Keratinocyte (primary cell): ENCODE measurements around the gene CIROP. TPM values are rescaled to one million over a fixed set of nuclear protein-coding genes. Genes with fewer than 3 reads are reported as not detected.

ENCODE experiments used
- DNase-seq: peaks from one replicate; pipeline ENCODE4 v3.0.0-alpha.2; 2011; ENCODE audit warnings: low read depth, missing footprints, low spot score
- FAIRE-seq: peaks from 2 replicates; lab custom pipeline; 2011; peaks lifted over from hg19 to GRCh38; lab: Jason Lieb, UNC
- H2AFZ ChIP-seq: 2 replicates; pipeline ENCODE4 v1.6.0; 2012; ENCODE audit warnings: low read length, control low read depth, inconsistent platforms; ENCODE audit not compliant: control insufficient read depth
- H3K27ac ChIP-seq: 2 replicates; pipeline ENCODE4 v1.5.1; 2011; ENCODE audit warnings: low read length; ENCODE audit not compliant: control insufficient read depth, insufficient read depth
- H3K27me3 ChIP-seq: 3 replicates; pipeline ENCODE4 v1.6.0; 2011; ENCODE audit warnings: low read length; ENCODE audit not compliant: control insufficient read depth, insufficient read depth; ENCODE audit errors: extremely low read depth
- H3K36me3 ChIP-seq, 2 experiments: 2 replicates in 1 of 2; 3 replicates in 1 of 2; pipeline ENCODE4 v1.5.1; 2011; ENCODE audit warnings: low read length in 2 of 2, mild to moderate bottlenecking in 1 of 2; ENCODE audit not compliant: control insufficient read depth in 2 of 2, insufficient read depth in 2 of 2; ENCODE audit errors: extremely low read depth in 1 of 2
- H3K4me1 ChIP-seq: 3 replicates; pipeline ENCODE4 v1.5.1; 2011; ENCODE audit warnings: low read length; ENCODE audit not compliant: control insufficient read depth, insufficient read depth; ENCODE audit errors: extremely low read depth
- H3K4me2 ChIP-seq: 3 replicates; pipeline ENCODE4 v1.6.0; 2011; ENCODE audit warnings: low read depth, low read length; ENCODE audit not compliant: control insufficient read depth, insufficient read depth; ENCODE audit errors: extremely low read depth
- H3K4me3 ChIP-seq, 3 experiments: fragments of 200-600 bp in 1 of 3; sonication (generic) in 1 of 3; 2 replicates in 2 of 3; 3 replicates in 1 of 3; pipeline ENCODE4 v1.5.1; 2011 to 2016; ENCODE audit warnings: low read length in 3 of 3, mild to moderate bottlenecking in 3 of 3, control low read depth in 2 of 3, inconsistent platforms in 1 of 3, low read depth in 1 of 3, mixed read lengths in 1 of 3, mixed run types in 1 of 3, moderate library complexity in 1 of 3; ENCODE audit not compliant: control insufficient read depth in 2 of 3, insufficient read depth in 2 of 3; ENCODE audit errors: extremely low read depth in 1 of 3
- H3K79me2 ChIP-seq: 2 replicates; pipeline ENCODE4 v1.6.0; 2012; ENCODE audit warnings: low read length; ENCODE audit not compliant: control insufficient read depth, insufficient read depth
- H3K9ac ChIP-seq: 3 replicates; pipeline ENCODE4 v1.6.0; 2011; ENCODE audit warnings: low read length; ENCODE audit not compliant: control insufficient read depth, insufficient read depth; ENCODE audit errors: extremely low read depth
- H3K9me1 ChIP-seq: 3 replicates; pipeline ENCODE4 v1.6.0; 2011; ENCODE audit warnings: low read length; ENCODE audit not compliant: control insufficient read depth, insufficient read depth; ENCODE audit errors: extremely low read depth
- H3K9me3 ChIP-seq: 2 replicates; pipeline ENCODE4 v1.5.1; 2012; ENCODE audit warnings: low read depth, low read length; ENCODE audit not compliant: control insufficient read depth
- H4K20me1 ChIP-seq: 3 replicates; pipeline ENCODE4 v1.6.0; 2011; ENCODE audit warnings: low read length; ENCODE audit not compliant: control insufficient read depth, insufficient read depth; ENCODE audit errors: extremely low read depth
- EZH2 ChIP-seq: IDR thresholded peaks from one replicate; pipeline ENCODE4 v1.6.1; 2012; ENCODE audit warnings: inconsistent platforms, mild to moderate bottlenecking, low read length, moderate library complexity
- dilution Hi-C: fragments of 300-500 bp; cut with MboI; formaldehyde crosslinking; loops from one replicate; pipeline ENCODE4 v1.7.0; 2020; ENCODE audit warnings: low sequenced_read_pairs; ENCODE audit not compliant: extremely low pct_ligation_motif_present
- polyA plus RNA-seq, 5 experiments: library from polyadenylated mRNA; depleted of rRNA in 3 of 5; stranded (reverse) in 3 of 5; stranded (forward) in 1 of 5; unstranded in 1 of 5; fragments of >200 nt; gene quantifications; 1 replicate in 1 of 5; 2 replicates in 3 of 5; 3 replicates in 1 of 5; pipeline versions ENCODE4 v1.2.1 to v1.2.3, GENCODE V29; 2011 to 2012; ENCODE audit warnings: missing spikeins in 2 of 5, low read depth in 1 of 5, low replicate concordance in 1 of 5
- TF ChIP-seq, protein P1 (sequence below), 3 experiments: IDR thresholded peaks in 1 of 3; conservative IDR thresholded peaks in 1 of 3; optimal IDR thresholded peaks in 1 of 3; 2 replicates in 2 of 3; 3 replicates in 1 of 3; pipeline versions ENCODE3 to v1.5.1; 2011; ENCODE audit warnings: low read length in 3 of 3, mild to moderate bottlenecking in 3 of 3, moderate library complexity in 2 of 3, control low read depth in 1 of 3, inconsistent platforms in 1 of 3; ENCODE audit not compliant: insufficient read depth in 2 of 3; ENCODE audit errors: extremely low read depth in 1 of 3

Gene CIROP
- polyA plus RNA-seq, 1 donor (not counting 4 experiments of a cell fraction or from before 2014, with no cell fraction given): not detected

- peaks cover 0 to 4% of the 10 kb centered on the region in 2 experiments for H3K36me3 ChIP-seq
- TF ChIP-seq, protein P1, sequence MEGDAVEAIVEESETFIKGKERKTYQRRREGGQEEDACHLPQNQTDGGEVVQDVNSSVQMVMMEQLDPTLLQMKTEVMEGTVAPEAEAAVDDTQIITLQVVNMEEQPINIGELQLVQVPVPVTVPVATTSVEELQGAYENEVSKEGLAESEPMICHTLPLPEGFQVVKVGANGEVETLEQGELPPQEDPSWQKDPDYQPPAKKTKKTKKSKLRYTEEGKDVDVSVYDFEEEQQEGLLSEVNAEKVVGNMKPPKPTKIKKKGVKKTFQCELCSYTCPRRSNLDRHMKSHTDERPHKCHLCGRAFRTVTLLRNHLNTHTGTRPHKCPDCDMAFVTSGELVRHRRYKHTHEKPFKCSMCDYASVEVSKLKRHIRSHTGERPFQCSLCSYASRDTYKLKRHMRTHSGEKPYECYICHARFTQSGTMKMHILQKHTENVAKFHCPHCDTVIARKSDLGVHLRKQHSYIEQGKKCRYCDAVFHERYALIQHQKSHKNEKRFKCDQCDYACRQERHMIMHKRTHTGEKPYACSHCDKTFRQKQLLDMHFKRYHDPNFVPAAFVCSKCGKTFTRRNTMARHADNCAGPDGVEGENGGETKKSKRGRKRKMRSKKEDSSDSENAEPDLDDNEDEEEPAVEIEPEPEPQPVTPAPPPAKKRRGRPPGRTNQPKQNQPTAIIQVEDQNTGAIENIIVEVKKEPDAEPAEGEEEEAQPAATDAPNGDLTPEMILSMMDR (optimal IDR thresholded peaks at IDR 0.05 in 1 of 3, IDR thresholded peaks at IDR 0.05 in 1 of 3, conservative IDR thresholded peaks at IDR 0.05 in 1 of 3; ENCODE audit: extremely low read depth in 1 of 3, insufficient read depth in 2 of 3, low read length in 3 of 3): no peak
- TF ChIP-seq EZH2: no peak
- no peaks in the 10 kb centered on the region for H3K27me3 ChIP-seq
- no peak overlapping the region for H2AFZ ChIP-seq
- H3K4me3 ChIP-seq: no peak overlapping the region
- no peak overlapping the region for H3K27ac ChIP-seq
- H3K4me1 ChIP-seq: peaks cover 30% of the 10 kb centered on the region
- DNase-seq (no peak), FAIRE-seq (no peak)
- no peaks in the 10 kb centered on the region for H3K79me2 ChIP-seq
- no peak overlapping the region for H3K9ac ChIP-seq
- H3K9me3 ChIP-seq: no peaks in the 10 kb centered on the region
- dilution Hi-C loops: no loop called here
- H4K20me1 ChIP-seq: no peaks in the 10 kb centered on the region
- no peak overlapping the region for H3K4me2 ChIP-seq
- H3K9me1 ChIP-seq: no peaks in the 10 kb centered on the region
Measured at GRCh38 chr14:23151342-23151741, 46.6 kb upstream of the CIROP start.

DNA sequence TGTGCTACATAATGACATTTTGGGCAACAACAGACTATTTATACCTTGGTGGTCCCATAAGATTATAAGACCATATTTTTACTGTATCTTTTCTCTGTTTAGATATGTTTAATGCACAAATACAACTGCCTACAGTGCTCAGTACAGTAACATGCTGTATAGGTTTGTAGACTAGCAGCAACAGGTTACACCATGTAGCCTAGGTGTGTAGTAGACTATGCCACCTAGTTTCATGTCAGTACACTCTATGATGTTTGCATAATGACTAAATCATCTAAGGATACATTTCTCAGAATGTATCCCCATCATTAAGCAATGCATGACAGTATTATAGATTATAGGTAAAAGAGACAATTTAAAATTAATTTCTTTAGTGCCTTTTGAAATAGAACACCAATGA, 45.0 kb upstream of the CIROP start:
- no peak for DNase-seq
- no peak overlapping the region for H3K4me3 ChIP-seq
- no peaks in the 10 kb centered on the region for H3K9me1 ChIP-seq
- no peak overlapping the region for H2AFZ ChIP-seq
- no peaks in the 10 kb centered on the region for H4K20me1 ChIP-seq
- H3K27ac ChIP-seq: no peak overlapping the region
- H3K4me2 ChIP-seq: no peak overlapping the region
- no peak for FAIRE-seq
- H3K9me3 ChIP-seq: no peaks in the 10 kb centered on the region
- peaks cover 18% of the 10 kb centered on the region for H3K4me1 ChIP-seq
- TF ChIP-seq, protein P1 (optimal IDR thresholded peaks at IDR 0.05 in 1 of 3, IDR thresholded peaks at IDR 0.05 in 1 of 3, conservative IDR thresholded peaks at IDR 0.05 in 1 of 3; ENCODE audit: extremely low read depth in 1 of 3, insufficient read depth in 2 of 3, low read length in 3 of 3): no peak
- TF ChIP-seq EZH2: no peak
- H3K36me3 ChIP-seq: peaks cover 0 to 6% of the 10 kb centered on the region in 2 experiments
- no peaks in the 10 kb centered on the region for H3K79me2 ChIP-seq
- dilution Hi-C loops: no loop called here
- H3K9ac ChIP-seq: no peak overlapping the region
- H3K27me3 ChIP-seq: no peaks in the 10 kb centered on the region
